GM19035 (cell line): ENCODE data around the gene SMIM44.
"Not testable (repeated sequence)": the region's sequence is repeated elsewhere in the genome, so short reads cannot be mapped to it uniquely, and the experiment has no call there.

Source experiments
- ATAC-seq: cut with Tn5 transposase; IDR thresholded peaks from one replicate; pipeline ENCODE4 v1.9.1; 2021; ENCODE audit not compliant: unreplicated experiment

The SMIM44 gene

GRCh38 chr19:3518255-3518654, 35.0 kb upstream of the SMIM44 start:
- no peak for ATAC-seq

GRCh38 chr19:3517638-3518037, 34.4 kb upstream of the SMIM44 start:
- ATAC-seq: no peak

GRCh38 chr19:3516675-3517207, 33.5 kb upstream of the SMIM44 start:
- no peak for ATAC-seq

GRCh38 chr19:3515891-3516422, 32.7 kb upstream of the SMIM44 start:
- ATAC-seq: no peak

GRCh38 chr19:3514930-3515329, 31.7 kb upstream of the SMIM44 start:
- ATAC-seq: no peak

- no peak for ATAC-seq
Observed at GRCh38 chr19:3513229-3514140, 30.2 kb upstream of the SMIM44 start.

- no peak for ATAC-seq
Observed at GRCh38 chr19:3512562-3513228, 29.5 kb upstream of the SMIM44 start.

- no peak for ATAC-seq
Observed at GRCh38 chr19:3511506-3512251, 28.4 kb upstream of the SMIM44 start.

- no peak for ATAC-seq
Observed at GRCh38 chr19:3510727-3511126, 27.5 kb upstream of the SMIM44 start.

GRCh38 chr19:3509566-3509989, 26.3 kb upstream of the SMIM44 start:
- no peak for ATAC-seq

GRCh38 chr19:3508771-3509535, 25.7 kb upstream of the SMIM44 start:
- no peak for ATAC-seq

- ATAC-seq: not testable (repeated sequence)
Observed at GRCh38 chr19:3508121-3508661, 24.9 kb upstream of the SMIM44 start.

- no peak for ATAC-seq
Observed at GRCh38 chr19:3507371-3508120, 24.3 kb upstream of the SMIM44 start.

GRCh38 chr19:3506384-3507340, 23.4 kb upstream of the SMIM44 start:
- no peak for ATAC-seq

GRCh38 chr19:3505598-3506383, 22.6 kb upstream of the SMIM44 start, which contains the start of gene FZR1:
TSS of gene FZR1 (plus strand) at chr19:3506311. CDS start at chr19:3522990, 16,679 bp downstream.
- peak; percentile 88 for ATAC-seq

- no peak for ATAC-seq
Observed at GRCh38 chr19:3504735-3505134, 21.5 kb upstream of the SMIM44 start.

GRCh38 chr19:3503036-3503572, 19.9 kb upstream of the SMIM44 start:
- ATAC-seq: no peak
